Neural progenitor cell (in vitro differentiated cells): ENCODE results near the gene RAB15.

Experiments used
- CTCF ChIP-seq: fragments of 200-600 bp; sonication (generic); IDR thresholded peaks from 2 replicates; pipeline ENCODE4 v1.5.1; 2017; ENCODE audit warnings: antibody characterized with exemption, mild to moderate bottlenecking
- EZH2 ChIP-seq: fragments of 200-600 bp; sonication (generic); IDR thresholded peaks from 2 replicates; pipeline ENCODE4 v1.6.1; 2017; ENCODE audit warnings: antibody characterized with exemption, mild to moderate bottlenecking, moderate library complexity
- EZH2phosphoT487 ChIP-seq: fragments of 200-600 bp; sonication (generic); IDR thresholded peaks from 2 replicates; pipeline ENCODE4 v1.6.1; 2017; ENCODE audit warnings: antibody characterized with exemption

GRCh38 chr14:64899958-64900357 is 72.2 kb downstream of the RAB15 start:
- TF ChIP-seq CTCF (no peak), EZH2phosphoT487 (no peak), EZH2 (no peak)
